CD4-positive, CD25-positive, alpha-beta regulatory T cell (primary cell): ENCODE data around the gene TIMM10B. TPM values are rescaled to one million over a fixed set of nuclear protein-coding genes. Genes with fewer than 3 reads are reported as not detected.
A peak's percentile ranks its signal among the peaks of the same experiment; 100 is the strongest.

ENCODE experiments used
- ATAC-seq, 2 donors: fragments of 150-1000 bp; cut with Tn5 transposase; one replicate each; pipeline ENCODE4 v1.10.0; 2021; ENCODE audit warnings: low read depth in 2 of 2, moderate number of reproducible peaks in 2 of 2, moderate library complexity in 1 of 2
- DNase-seq, 3 donors: peaks; one replicate each; pipeline versions ENCODE4 v3.0.0 to v3.0.0-alpha.2; 2012 to 2022; ENCODE audit warnings: mixed read lengths in 1 of 3
- H3K27ac ChIP-seq: one replicate; pipeline ENCODE4 v1.7.0; 2013; ENCODE audit warnings: mild to moderate bottlenecking, low read length; ENCODE audit not compliant: insufficient read depth, poor library complexity, severe bottlenecking
- H3K27me3 ChIP-seq: one replicate; pipeline ENCODE4 v1.7.0; 2013; ENCODE audit warnings: low read length; ENCODE audit not compliant: control insufficient read depth, insufficient read depth
- H3K36me3 ChIP-seq: one replicate; pipeline ENCODE4 v1.7.0; 2013; ENCODE audit warnings: mild to moderate bottlenecking, low read length, moderate library complexity; ENCODE audit not compliant: control insufficient read depth, insufficient read depth
- H3K4me1 ChIP-seq: 2 replicates; pipeline ENCODE4 v1.7.0; 2013; ENCODE audit warnings: mild to moderate bottlenecking, low read length; ENCODE audit not compliant: insufficient read depth, control insufficient read depth, poor library complexity, severe bottlenecking
- H3K4me3 ChIP-seq: one replicate; pipeline ENCODE4 v1.7.0; 2013; ENCODE audit warnings: low read depth, mild to moderate bottlenecking, low read length, moderate library complexity
- H3K9me3 ChIP-seq, 2 experiments: 1 replicate in 1 of 2; 2 replicates in 1 of 2; pipeline ENCODE4 v1.7.0; 2013; ENCODE audit warnings: low read length in 2 of 2, mild to moderate bottlenecking in 1 of 2, moderate library complexity in 1 of 2; ENCODE audit not compliant: control insufficient read depth in 2 of 2
- H3K27ac Mint-ChIP-seq, 3 donors: one replicate each; pipeline ENCODE4 v1.8.0; 2020 to 2022; ENCODE audit warnings: mild to moderate bottlenecking in 3 of 3, mixed read lengths in 3 of 3, moderate library complexity in 2 of 3
- H3K27me3 Mint-ChIP-seq: one replicate; pipeline ENCODE4 v1.8.0; 2022; ENCODE audit warnings: mild to moderate bottlenecking, mixed read lengths
- H3K36me3 Mint-ChIP-seq: one replicate; pipeline ENCODE4 v1.8.0; 2020; ENCODE audit warnings: mixed read lengths
- H3K4me1 Mint-ChIP-seq, 4 donors: one replicate each; pipeline ENCODE4 v1.8.0; 2020 to 2022; ENCODE audit warnings: mixed read lengths in 4 of 4, mild to moderate bottlenecking in 1 of 4
- H3K4me3 Mint-ChIP-seq, 4 donors: one replicate each; pipeline ENCODE4 v1.8.0; 2020 to 2022; ENCODE audit warnings: mild to moderate bottlenecking in 4 of 4, mixed read lengths in 4 of 4, moderate library complexity in 3 of 4
- H3K9me3 Mint-ChIP-seq, 7 donors: one replicate each; pipeline ENCODE4 v1.8.0; 2020 to 2022; ENCODE audit warnings: mixed read lengths in 7 of 7, mild to moderate bottlenecking in 3 of 7, moderate library complexity in 2 of 7
- polyA plus RNA-seq, 4 donors: library from polyadenylated mRNA; unstranded; fragments of 300-500 nt; fragmentation: Illumina TruSeq; gene quantifications; one replicate each; pipeline ENCODE4 v1.2.3, GENCODE V29; 2021
- total RNA-seq: library from RNA; stranded (reverse); gene quantifications from one replicate; pipeline ENCODE4 v1.2.3, GENCODE V29; 2022

TIMM10B gene
- total and polyA plus RNA-seq, 5 donors from 2014 or later, result 24.5 to 49.8 (median 37.3) TPM

GRCh38 chr11:6497069-6497839 is 16.0 kb downstream of the TIMM10B start, which contains the start of gene DNHD1:
Gene DNHD1 (plus strand): TSS chr11:6497280. CDS start chr11:6498216, 936 bp downstream.
- no peaks in the 10 kb centered on the region for H3K4me1 ChIP-seq
- H3K27me3 ChIP-seq, result no peaks in the 10 kb centered on the region
- Mint-ChIP-seq H3K4me1 (peaks cover 0 to 19% (median 15%) of the 10 kb centered on the region in 4 donors), H3K27ac (peak within 1 kb of the TSS in 2 of 3 donors; percentile 15 to 65), H3K27me3 (no peaks in the 10 kb centered on the region), H3K36me3 (peaks cover 30% of the 10 kb centered on the region), H3K4me3 (no peak within 1 kb of the TSS), H3K9me3 (no peaks in the 10 kb centered on the region)
- no peak within 1 kb of the TSS for H3K4me3 ChIP-seq
- ATAC-seq, result no peak
- H3K27ac ChIP-seq, result no peak within 1 kb of the TSS
- DNase-seq, result no peak
- H3K36me3 ChIP-seq, result peaks cover 28% of the 10 kb centered on the region
- H3K9me3 ChIP-seq, result no peaks in the 10 kb centered on the region

GRCh38 chr11:6498121-6498520 is 16.8 kb downstream of the TIMM10B start:
- H3K4me1 Mint-ChIP-seq, result peaks cover 0 to 13% (median 11%) of the 10 kb centered on the region in 4 donors
- H3K27ac Mint-ChIP-seq, result no peak overlapping the region

GRCh38 chr11:6498544-6498943 is 17.2 kb downstream of the TIMM10B start:
- ATAC-seq (no peak), DNase-seq (no peak)
- Mint-ChIP-seq H3K4me3 (no peak overlapping the region), H3K27me3 (no peaks in the 10 kb centered on the region), H3K27ac (peak overlapping the region in 1 of 3 donors; percentile 21), H3K36me3 (peaks cover 33% of the 10 kb centered on the region), H3K9me3 (no peaks in the 10 kb centered on the region), H3K4me1 (peaks cover 0 to 12% (median 7%) of the 10 kb centered on the region in 4 donors)
- no peak overlapping the region for H3K4me3 ChIP-seq
- no peaks in the 10 kb centered on the region for H3K4me1 ChIP-seq
- peaks cover 29% of the 10 kb centered on the region for H3K36me3 ChIP-seq
- no peaks in the 10 kb centered on the region for H3K9me3 ChIP-seq
- no peak overlapping the region for H3K27ac ChIP-seq
- H3K27me3 ChIP-seq, result no peaks in the 10 kb centered on the region

More at GRCh38 chr11:6498121-6498520, 16.8 kb downstream of the TIMM10B start:
- Mint-ChIP-seq H3K9me3 (no peaks in the 10 kb centered on the region), H3K4me3 (no peak overlapping the region), H3K27me3 (no peaks in the 10 kb centered on the region), H3K36me3 (peaks cover 32% of the 10 kb centered on the region)
- no peak for DNase-seq
- Histone ChIP-seq H3K27ac (no peak overlapping the region), H3K9me3 (no peaks in the 10 kb centered on the region), H3K4me3 (no peak overlapping the region), H3K27me3 (no peaks in the 10 kb centered on the region), H3K36me3 (peaks cover 30% of the 10 kb centered on the region), H3K4me1 (no peaks in the 10 kb centered on the region)
- ATAC-seq, result no peak

GRCh38 chr11:6502382-6502781 is 21.1 kb downstream of the TIMM10B start:
- ATAC-seq (no peak), DNase-seq (no peak)
- Histone ChIP-seq H3K27me3 (no peaks in the 10 kb centered on the region), H3K4me3 (no peak overlapping the region), H3K27ac (no peak overlapping the region), H3K36me3 (peaks cover 29% of the 10 kb centered on the region), H3K9me3 (no peaks in the 10 kb centered on the region), H3K4me1 (no peaks in the 10 kb centered on the region)
- no peak overlapping the region for H3K27ac Mint-ChIP-seq
- H3K27me3 Mint-ChIP-seq, result no peaks in the 10 kb centered on the region
- peaks cover 0 to 10% (median 6%) of the 10 kb centered on the region in 4 donors for H3K4me1 Mint-ChIP-seq
- no peak overlapping the region for H3K4me3 Mint-ChIP-seq
- peaks cover 29% of the 10 kb centered on the region for H3K36me3 Mint-ChIP-seq
- no peaks in the 10 kb centered on the region for H3K9me3 Mint-ChIP-seq

- H3K4me1 Mint-ChIP-seq, result peaks cover 0 to 10% (median 3%) of the 10 kb centered on the region in 4 donors
- peaks cover 21% of the 10 kb centered on the region for H3K36me3 ChIP-seq
- H3K4me3 ChIP-seq, result no peak overlapping the region
- ATAC-seq, result no peak
- no peaks in the 10 kb centered on the region for H3K27me3 ChIP-seq
- H3K9me3 ChIP-seq, result no peaks in the 10 kb centered on the region
- H3K36me3 Mint-ChIP-seq, result peaks cover 25% of the 10 kb centered on the region
- H3K27me3 Mint-ChIP-seq, result no peaks in the 10 kb centered on the region
- DNase-seq, result no peak
- no peaks in the 10 kb centered on the region for H3K4me1 ChIP-seq
- no peak overlapping the region for H3K4me3 Mint-ChIP-seq
- no peak overlapping the region for H3K27ac Mint-ChIP-seq
- H3K9me3 Mint-ChIP-seq, result no peaks in the 10 kb centered on the region
- no peak overlapping the region for H3K27ac ChIP-seq
Observed at GRCh38 chr11:6504166-6504565, 22.9 kb downstream of the TIMM10B start.

- H3K27me3 ChIP-seq, result no peaks in the 10 kb centered on the region
- no peaks in the 10 kb centered on the region for H3K9me3 ChIP-seq
- DNase-seq (peak in 2 of 3 donors; percentile 39 to 65), ATAC-seq (peak; percentile 40 to 53)
- H3K36me3 Mint-ChIP-seq, result peaks cover 29% of the 10 kb centered on the region
- H3K36me3 ChIP-seq, result peaks cover 24% of the 10 kb centered on the region
- H3K4me1 Mint-ChIP-seq, result peaks cover 0 to 10% (median 3%) of the 10 kb centered on the region in 4 donors
- H3K27ac ChIP-seq, result no peak overlapping the region
- no peaks in the 10 kb centered on the region for H3K27me3 Mint-ChIP-seq
- no peak overlapping the region for H3K4me3 ChIP-seq
- H3K4me1 ChIP-seq, result no peaks in the 10 kb centered on the region
- H3K4me3 Mint-ChIP-seq, result no peak overlapping the region
- H3K9me3 Mint-ChIP-seq, result no peaks in the 10 kb centered on the region
- no peak overlapping the region for H3K27ac Mint-ChIP-seq
Observed at GRCh38 chr11:6505577-6506240, 24.4 kb downstream of the TIMM10B start.

- Mint-ChIP-seq H3K27me3 (no peaks in the 10 kb centered on the region), H3K4me3 (no peak overlapping the region), H3K36me3 (peaks cover 54% of the 10 kb centered on the region), H3K27ac (peak overlapping the region in 1 of 3 donors; percentile 85), H3K4me1 (no peaks in the 10 kb centered on the region), H3K9me3 (peaks cover 0 to 1% (median 0%) of the 10 kb centered on the region in 7 donors)
- no peaks in the 10 kb centered on the region for H3K9me3 ChIP-seq
- peaks cover 22% of the 10 kb centered on the region for H3K36me3 ChIP-seq
- H3K27me3 ChIP-seq, result no peaks in the 10 kb centered on the region
- DNase-seq (no peak), ATAC-seq (no peak)
- no peak overlapping the region for H3K4me3 ChIP-seq
- H3K4me1 ChIP-seq, result no peaks in the 10 kb centered on the region
- H3K27ac ChIP-seq, result no peak overlapping the region
Observed at GRCh38 chr11:6516865-6517264, 35.6 kb downstream of the TIMM10B start.
